Esophagus muscularis mucosa (tissue), 4 donors: ENCODE measurements around the gene RPL34. TPM values are rescaled to one million over a fixed set of nuclear protein-coding genes. Genes with fewer than 3 reads are reported as not detected.

Experiments
- DNase-seq: peaks from one replicate; pipeline ENCODE4 v3.0.0-alpha.2; 2017; ENCODE audit errors: extremely low spot score
- H3K27ac ChIP-seq, 4 donors: fragments of 200-600 bp; sonication (generic); replicated peaks in 1 of 4; 1 replicate in 3 of 4; 2 replicates in 1 of 4; pipeline ENCODE4 v1.5.1; 2016 to 2019; ENCODE audit warnings: mild to moderate bottlenecking in 1 of 4
- H3K27me3 ChIP-seq, 4 donors: fragments of 200-600 bp; sonication (generic); one replicate each; pipeline versions ENCODE4 v1.5.1 to v1.6.0; 2016 to 2019
- H3K36me3 ChIP-seq, 4 donors: fragments of 200-600 bp; sonication (generic); one replicate each; pipeline ENCODE4 v1.5.1; 2016 to 2019
- H3K4me1 ChIP-seq, 4 donors: fragments of 200-600 bp; sonication (generic); one replicate each; pipeline ENCODE4 v1.5.1; 2016 to 2019
- H3K4me3 ChIP-seq, 4 donors: fragments of 200-600 bp; sonication (generic); 1 replicate in 2 of 4; 2 replicates in 2 of 4; pipeline ENCODE4 v1.5.1; 2016 to 2019; ENCODE audit warnings: mild to moderate bottlenecking in 4 of 4, moderate library complexity in 1 of 4
- H3K9me3 ChIP-seq, 4 donors: fragments of 200-600 bp; sonication (generic); 1 replicate in 3 of 4; 2 replicates in 1 of 4; pipeline ENCODE4 v1.5.1; 2016 to 2019
- EP300 ChIP-seq: sonication (generic); formaldehyde crosslinking; IDR thresholded peaks from one replicate; pipeline ENCODE4 v1.6.1; 2017; ENCODE audit warnings: antibody characterized with exemption
- POLR2A ChIP-seq: fragments of 450-650 bp; IDR thresholded peaks from one replicate; pipeline ENCODE4 v1.6.1; 2017; ENCODE audit warnings: antibody characterized with exemption, moderate library complexity, mild to moderate bottlenecking, low read depth
- POLR2AphosphoS5 ChIP-seq, 2 donors: sonication (generic); formaldehyde crosslinking; IDR thresholded peaks; one replicate each; pipeline ENCODE4 v1.6.1; 2017; ENCODE audit warnings: antibody characterized with exemption in 2 of 2
- WGBS: methylation state at CpG from one replicate; pipeline ENCODE4 v1.1.5; 2018; 5-methylcytosine and 5-hydroxymethylcytosine counted together
- intact Hi-C: fragments of 100-400 bp; cut with DNase I; formaldehyde crosslinking; loops from one replicate; pipeline ENCODE4 v1.15.1; 2023
- total RNA-seq, 4 donors: library from RNA; depleted of rRNA; stranded (reverse); fragments of >200 nt; gene quantifications; one replicate each; pipeline versions ENCODE4 v1.1.0 to v1.2.1, GENCODE V29; 2016
- TF ChIP-seq, protein P1 (sequence below), 3 experiments: fragments of 200-600 bp in 2 of 3; fragments of 450-650 bp in 1 of 3; sonication (generic) in 2 of 3; IDR thresholded peaks; one replicate each; pipeline ENCODE4 v1.5.1; 2017 to 2019; ENCODE audit warnings: antibody characterized with exemption in 3 of 3, mild to moderate bottlenecking in 2 of 3, moderate library complexity in 1 of 3

RPL34 gene
- total RNA-seq, 4 donors from 2014 or later = 578 to 1,199 (median 854) TPM

DNA sequence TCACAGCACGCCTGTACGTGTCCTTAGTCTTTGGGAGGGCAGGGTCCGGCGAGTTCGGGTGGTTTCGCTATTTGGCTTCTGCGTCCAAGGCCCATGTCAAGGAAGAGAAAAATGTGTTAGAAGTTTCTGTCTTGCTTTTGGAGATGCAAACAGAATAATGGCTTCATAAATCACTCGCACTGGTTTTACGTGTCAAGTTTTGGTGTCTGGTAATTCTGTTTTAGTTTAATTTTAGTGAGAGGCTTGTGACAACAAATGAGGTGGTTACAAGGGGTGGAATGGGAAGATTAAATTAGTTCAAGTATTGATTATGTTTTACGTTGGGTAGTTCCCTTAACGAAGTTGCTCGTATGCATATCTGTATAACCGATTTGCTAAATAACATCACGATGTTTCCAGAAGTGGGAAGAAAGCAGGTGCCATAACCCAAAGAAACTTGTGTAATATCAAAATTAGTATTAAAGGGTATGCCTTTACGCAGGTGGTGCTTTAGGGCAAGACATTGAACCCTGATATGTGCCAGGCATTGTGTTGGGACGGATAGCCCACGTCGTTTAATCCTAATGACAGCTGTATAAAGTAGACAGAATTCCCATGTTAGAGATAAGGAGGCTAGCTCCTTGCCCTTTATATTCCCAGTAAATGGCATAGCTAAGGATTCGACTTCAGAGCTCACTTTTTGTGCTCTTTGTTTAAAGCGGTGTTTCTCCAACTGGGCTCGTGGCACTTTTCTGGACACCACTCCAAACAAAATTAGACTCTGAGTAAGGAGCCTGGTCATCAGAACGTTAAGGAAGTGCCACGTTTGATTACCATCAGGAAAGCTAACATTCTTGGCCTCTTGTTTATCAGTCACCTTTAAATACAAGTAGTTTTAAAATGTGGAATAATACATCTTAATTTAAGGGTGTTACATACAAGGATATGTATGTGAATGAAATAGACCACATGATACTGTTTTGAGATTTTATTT, 843 bp downstream of the RPL34 start:
- H3K4me1 ChIP-seq = peaks cover 12 to 46% (median 38%) of the 10 kb centered on the region in 4 donors
- intact Hi-C loops = no loop called here
- H3K9me3 ChIP-seq = no peaks in the 10 kb centered on the region
- H3K36me3 ChIP-seq = peaks cover 30 to 47% (median 45%) of the 10 kb centered on the region in 4 donors
- WGBS = 18% methylated on average over 23 of the region's 23 CpGs
- TF ChIP-seq, protein P1, sequence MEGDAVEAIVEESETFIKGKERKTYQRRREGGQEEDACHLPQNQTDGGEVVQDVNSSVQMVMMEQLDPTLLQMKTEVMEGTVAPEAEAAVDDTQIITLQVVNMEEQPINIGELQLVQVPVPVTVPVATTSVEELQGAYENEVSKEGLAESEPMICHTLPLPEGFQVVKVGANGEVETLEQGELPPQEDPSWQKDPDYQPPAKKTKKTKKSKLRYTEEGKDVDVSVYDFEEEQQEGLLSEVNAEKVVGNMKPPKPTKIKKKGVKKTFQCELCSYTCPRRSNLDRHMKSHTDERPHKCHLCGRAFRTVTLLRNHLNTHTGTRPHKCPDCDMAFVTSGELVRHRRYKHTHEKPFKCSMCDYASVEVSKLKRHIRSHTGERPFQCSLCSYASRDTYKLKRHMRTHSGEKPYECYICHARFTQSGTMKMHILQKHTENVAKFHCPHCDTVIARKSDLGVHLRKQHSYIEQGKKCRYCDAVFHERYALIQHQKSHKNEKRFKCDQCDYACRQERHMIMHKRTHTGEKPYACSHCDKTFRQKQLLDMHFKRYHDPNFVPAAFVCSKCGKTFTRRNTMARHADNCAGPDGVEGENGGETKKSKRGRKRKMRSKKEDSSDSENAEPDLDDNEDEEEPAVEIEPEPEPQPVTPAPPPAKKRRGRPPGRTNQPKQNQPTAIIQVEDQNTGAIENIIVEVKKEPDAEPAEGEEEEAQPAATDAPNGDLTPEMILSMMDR (IDR thresholded peaks at IDR 0.05) = no peak
- TF ChIP-seq POLR2AphosphoS5 (IDR thresholded peaks at IDR 0.05) = no peak
- TF ChIP-seq POLR2A = no peak
- TF ChIP-seq EP300 = no peak
- peak overlapping the region; percentile 83 to 84 (median 84) for H3K27ac ChIP-seq
- no peak for DNase-seq
- peak overlapping the region; percentile 63 to 78 (median 72) for H3K4me3 ChIP-seq
- no peaks in the 10 kb centered on the region for H3K27me3 ChIP-seq

DNA sequence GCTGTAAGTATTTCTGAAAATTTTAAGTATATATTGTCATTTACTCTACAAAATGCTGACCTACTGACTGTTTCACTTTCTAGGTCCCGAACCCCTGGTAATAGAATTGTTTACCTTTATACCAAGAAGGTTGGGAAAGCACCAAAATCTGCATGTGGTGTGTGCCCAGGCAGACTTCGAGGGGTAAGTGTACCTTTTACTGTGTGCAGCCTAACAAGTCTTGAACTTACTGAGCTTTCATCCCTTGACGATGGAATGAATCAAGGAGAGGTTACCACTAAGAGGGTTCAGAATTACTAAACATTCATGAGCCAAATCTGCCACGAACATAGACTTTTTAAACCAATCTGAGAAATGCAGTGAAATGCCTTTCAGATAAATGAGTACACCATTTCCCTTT, 1.6 kb downstream of the RPL34 start:
- WGBS = 94% methylated on average over 4 of the region's 4 CpGs
- no peak for TF ChIP-seq POLR2AphosphoS5 (IDR thresholded peaks at IDR 0.05)
- TF ChIP-seq EP300 = no peak
- TF ChIP-seq POLR2A = no peak
- TF ChIP-seq, protein P1 (IDR thresholded peaks at IDR 0.05) = no peak
- H3K4me1 ChIP-seq = peaks cover 12 to 46% (median 38%) of the 10 kb centered on the region in 4 donors
- no peaks in the 10 kb centered on the region for H3K9me3 ChIP-seq
- intact Hi-C loops = no loop called here
- peaks cover 38 to 55% (median 53%) of the 10 kb centered on the region in 4 donors for H3K36me3 ChIP-seq
- H3K27me3 ChIP-seq = no peaks in the 10 kb centered on the region
- peak overlapping the region in 1 of 4 donors; percentile 83 for H3K27ac ChIP-seq
- H3K4me3 ChIP-seq = no peak overlapping the region
- no peak for DNase-seq

- Histone ChIP-seq H3K4me3 (no peak overlapping the region), H3K4me1 (peaks cover 12 to 46% (median 38%) of the 10 kb centered on the region in 4 donors), H3K27me3 (no peaks in the 10 kb centered on the region), H3K36me3 (peaks cover 44 to 63% (median 61%) of the 10 kb centered on the region in 4 donors), H3K9me3 (no peaks in the 10 kb centered on the region), H3K27ac (no peak overlapping the region)
- WGBS = 94% methylated on average over 5 of the region's 5 CpGs
- intact Hi-C loops = no loop called here
- DNase-seq = no peak
- TF ChIP-seq, protein P1 (IDR thresholded peaks at IDR 0.05) = no peak
- no peak for TF ChIP-seq EP300
- no peak for TF ChIP-seq POLR2AphosphoS5 (IDR thresholded peaks at IDR 0.05)
- no peak for TF ChIP-seq POLR2A
Observed at GRCh38 chr4:108622828-108623227, 2.5 kb downstream of the RPL34 start.

GRCh38 chr4:108624263-108625056, 4.1 kb downstream of the RPL34 start:
- H3K36me3 ChIP-seq = peaks cover 44 to 79% (median 72%) of the 10 kb centered on the region in 4 donors
- no peaks in the 10 kb centered on the region for H3K27me3 ChIP-seq
- no peaks in the 10 kb centered on the region for H3K9me3 ChIP-seq
- TF ChIP-seq, protein P1 (IDR thresholded peaks at IDR 0.05) = no peak
- TF ChIP-seq POLR2AphosphoS5 (IDR thresholded peaks at IDR 0.05) = no peak
- no peak for TF ChIP-seq POLR2A
- no peak for TF ChIP-seq EP300
- no peak overlapping the region for H3K27ac ChIP-seq
- no peak overlapping the region for H3K4me3 ChIP-seq
- no peak for DNase-seq
- peaks cover 12 to 42% (median 36%) of the 10 kb centered on the region in 4 donors for H3K4me1 ChIP-seq
- intact Hi-C loops = no loop called here
- 65% methylated on average over 2 of the region's 2 CpGs for WGBS
